H54 (cell line): ENCODE results near the gene PCDH9.
A peak's percentile ranks its signal among the peaks of the same experiment; 100 is the strongest.

Experiments
- DNase-seq: peaks from one replicate; pipeline ENCODE4 v3.0.0; 2011; ENCODE audit warnings: low spot score, mixed read lengths; ENCODE audit not compliant: insufficient read length
- FAIRE-seq: peaks from 3 replicates; lab custom pipeline; 2011; peaks lifted over from hg19 to GRCh38; lab: Jason Lieb, UNC
- POLR2A ChIP-seq: IDR thresholded peaks from 2 replicates; pipeline ENCODE4 v1.6.1; 2011; ENCODE audit warnings: low read depth, mild to moderate bottlenecking, low read length

The PCDH9 gene

DNA sequence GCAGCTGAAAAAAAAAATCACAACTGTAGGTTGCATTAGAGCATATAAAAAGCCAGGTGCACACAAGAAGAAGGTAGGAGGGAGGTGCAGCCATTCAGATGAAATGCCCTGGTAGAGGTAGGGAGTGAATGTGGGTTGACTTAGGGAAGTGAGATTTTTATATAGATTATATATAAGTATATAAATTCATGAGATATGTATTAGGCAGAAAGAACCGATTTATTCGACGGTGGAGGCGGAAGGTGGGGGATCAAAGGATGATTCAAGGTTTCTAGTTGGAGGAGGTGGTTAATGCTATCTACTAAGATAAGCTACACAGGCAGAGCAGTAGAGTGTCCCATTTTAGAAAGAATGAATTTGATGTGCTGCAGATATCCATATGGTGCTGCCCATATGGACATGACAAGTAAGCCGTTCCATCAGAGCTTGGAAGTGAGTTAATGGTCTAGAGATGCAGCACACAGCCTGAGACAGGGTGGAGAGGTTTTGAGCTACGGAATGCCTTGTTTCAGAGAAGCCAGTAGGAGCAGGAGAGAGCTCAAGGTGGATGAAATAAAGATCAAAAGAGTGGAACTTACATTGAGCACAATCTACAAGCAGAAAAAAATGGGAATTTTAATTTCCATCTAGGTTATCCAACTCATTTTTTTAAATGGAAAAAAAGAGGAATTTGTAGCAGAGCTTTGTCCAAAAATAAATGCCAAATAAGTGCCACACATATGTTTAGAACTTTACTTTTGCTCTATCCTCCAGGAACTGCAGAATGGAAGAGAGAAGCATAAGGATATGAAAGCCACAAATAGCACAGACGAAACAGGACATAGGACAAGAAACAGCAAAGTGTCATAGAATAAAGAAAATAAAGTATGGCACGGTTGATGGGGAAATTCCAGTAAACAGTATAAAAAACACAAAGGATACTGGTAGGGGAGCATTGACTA is 177.3 kb downstream of the PCDH9 start:
- FAIRE-seq = no peak
- no peak for DNase-seq
- no peak for TF ChIP-seq POLR2A

GRCh38 chr13:67049744-67050143 is 180.4 kb downstream of the PCDH9 start:
- no peak for FAIRE-seq
- no peak for DNase-seq
- no peak for TF ChIP-seq POLR2A

- FAIRE-seq (no peak), DNase-seq (no peak)
- TF ChIP-seq POLR2A = no peak
These were observed 181.3 kb downstream of the PCDH9 start for GRCh38 chr13:67048821-67049150.

- FAIRE-seq (peak; percentile 11), DNase-seq (no peak)
- no peak for TF ChIP-seq POLR2A
These were observed 181.9 kb downstream of the PCDH9 start for GRCh38 chr13:67048084-67048820.

DNA sequence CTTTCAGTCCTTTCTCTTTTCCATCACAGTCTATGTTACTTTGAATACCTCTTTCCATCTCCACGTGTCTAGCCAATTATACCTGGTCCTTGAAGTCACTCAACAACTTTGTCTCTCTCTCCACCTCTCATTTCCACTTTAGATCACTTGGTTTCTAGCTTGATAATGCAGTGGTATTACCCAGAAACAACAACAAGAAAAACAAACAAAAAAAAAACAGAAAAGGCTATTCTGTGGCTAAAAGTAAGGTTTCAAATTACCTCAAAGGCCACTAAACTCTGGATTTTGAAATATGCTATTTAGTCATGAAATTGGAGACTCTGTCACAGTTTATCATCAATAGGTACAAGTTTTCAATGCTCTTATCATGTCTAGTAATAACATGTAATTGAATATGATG is 184.8 kb downstream of the PCDH9 start:
- TF ChIP-seq POLR2A = no peak
- FAIRE-seq = no peak
- DNase-seq = no peak

DNA sequence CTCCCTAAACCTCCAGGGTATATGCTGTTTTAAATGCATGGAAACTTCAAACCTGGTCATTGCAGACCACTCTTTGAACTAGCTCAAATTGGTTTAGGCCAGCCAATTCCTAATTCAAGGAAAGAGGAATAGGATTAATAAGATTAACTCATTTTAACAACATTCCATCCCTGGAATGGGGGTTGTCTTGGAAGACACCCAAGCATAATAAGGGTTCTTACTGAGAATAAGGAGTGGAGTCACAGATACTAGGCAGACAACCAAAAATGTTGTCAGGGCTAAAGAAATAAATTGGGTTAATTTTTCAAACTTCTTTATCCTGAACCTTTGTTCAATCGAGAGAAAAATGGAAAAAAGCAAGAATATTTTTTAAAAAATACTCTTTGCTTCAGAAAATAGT is 186.2 kb downstream of the PCDH9 start:
- DNase-seq (no peak), FAIRE-seq (no peak)
- TF ChIP-seq POLR2A = no peak

DNA sequence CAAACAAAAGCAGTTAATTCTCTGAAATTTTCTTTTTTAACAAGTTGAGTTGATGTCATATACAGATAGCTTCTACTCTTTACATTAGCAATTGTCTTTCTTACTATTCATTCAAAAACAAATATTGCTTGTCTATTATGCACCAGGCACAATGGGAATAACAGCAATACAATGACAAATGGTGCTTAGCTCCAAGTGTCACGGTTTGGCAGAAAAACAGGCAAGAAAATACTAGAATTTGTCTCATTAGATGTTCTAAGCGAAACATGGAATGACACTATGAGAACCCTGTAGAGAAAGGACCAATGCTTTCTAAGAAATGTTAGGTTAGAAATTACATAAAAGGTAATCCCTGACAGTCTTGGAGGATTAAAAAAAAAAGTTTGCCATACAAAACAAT is 187.6 kb downstream of the PCDH9 start:
- FAIRE-seq = no peak
- no peak for DNase-seq
- no peak for TF ChIP-seq POLR2A

DNA sequence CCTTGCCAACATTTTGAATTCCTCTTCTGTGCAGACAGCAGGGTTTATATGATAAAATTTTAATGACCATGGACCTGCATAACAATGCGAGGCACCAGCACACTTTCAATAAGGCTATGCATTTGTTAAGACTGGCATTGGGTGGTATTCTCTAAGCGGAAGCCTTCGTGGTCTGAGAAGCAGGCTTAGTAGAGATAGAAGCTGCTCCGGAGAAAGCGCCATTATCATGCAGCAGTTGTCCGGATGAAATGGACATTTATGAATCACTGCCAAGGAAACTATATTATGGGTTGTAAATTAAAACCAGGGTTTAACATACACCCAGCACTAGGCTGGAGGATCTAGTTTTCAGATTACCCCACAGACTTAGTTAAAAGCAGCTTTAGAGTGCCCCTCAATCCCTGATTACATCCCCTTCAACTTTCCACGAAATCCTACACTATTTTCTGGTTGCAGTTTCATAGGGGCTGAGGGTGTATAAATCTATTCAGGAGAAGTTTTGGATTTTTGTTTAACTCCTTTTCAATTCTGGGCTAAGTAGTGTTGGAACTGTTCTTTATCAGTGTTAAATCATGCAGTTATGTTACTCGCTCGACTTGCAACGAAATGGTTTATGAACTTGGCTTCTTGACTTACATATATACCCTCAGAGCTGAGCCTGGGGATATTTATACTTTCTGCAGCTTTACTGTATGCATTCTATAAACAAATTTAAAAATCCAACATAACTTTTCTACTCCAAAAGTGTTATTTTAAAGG is 193.3 kb downstream of the PCDH9 start:
- FAIRE-seq = no peak
- DNase-seq = no peak
- no peak for TF ChIP-seq POLR2A

DNA sequence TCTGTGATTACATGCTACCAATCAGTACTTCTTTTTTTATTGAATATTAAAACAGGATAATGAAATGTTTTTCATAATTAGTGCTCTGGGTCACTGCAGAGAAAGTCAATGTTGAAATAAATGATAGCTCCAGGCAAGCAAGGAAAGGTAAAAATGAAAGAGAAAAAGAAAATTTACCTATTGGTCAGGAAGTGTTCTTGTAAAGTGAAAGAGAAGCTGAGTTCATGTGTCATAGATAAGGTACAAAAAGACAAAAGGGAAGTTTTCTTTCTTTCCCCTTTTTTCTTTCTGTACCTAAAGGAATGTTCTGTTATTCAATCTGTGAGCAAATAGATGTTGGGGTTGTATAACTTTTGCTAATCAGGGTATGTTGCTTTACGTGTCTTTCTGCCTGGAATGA is 197.0 kb downstream of the PCDH9 start:
- FAIRE-seq (no peak), DNase-seq (no peak)
- TF ChIP-seq POLR2A = no peak

GRCh38 chr13:67023130-67023876 is 206.8 kb downstream of the PCDH9 start:
- FAIRE-seq (peak; percentile 57), DNase-seq (peak; percentile 4)
- TF ChIP-seq POLR2A = no peak

DNA sequence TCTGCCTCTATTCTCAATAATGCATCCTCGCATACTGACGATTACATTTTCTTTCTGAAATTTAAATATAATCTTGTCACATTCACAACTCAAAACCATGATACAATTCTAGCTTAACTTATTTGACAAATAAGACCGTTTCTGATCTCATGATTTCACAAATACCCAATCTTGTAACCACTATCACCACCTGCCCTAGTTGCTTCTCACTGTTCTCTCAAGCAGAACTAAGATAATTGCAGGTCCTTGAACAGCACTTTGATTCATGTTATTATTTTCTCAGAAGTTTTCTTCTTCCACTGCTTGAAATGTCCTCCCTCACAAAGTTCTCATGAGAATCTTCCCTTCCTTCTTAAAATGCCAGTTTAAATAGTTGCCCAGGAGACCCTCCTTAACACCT is 211.4 kb downstream of the PCDH9 start:
- no peak for TF ChIP-seq POLR2A
- FAIRE-seq (no peak), DNase-seq (no peak)

DNA sequence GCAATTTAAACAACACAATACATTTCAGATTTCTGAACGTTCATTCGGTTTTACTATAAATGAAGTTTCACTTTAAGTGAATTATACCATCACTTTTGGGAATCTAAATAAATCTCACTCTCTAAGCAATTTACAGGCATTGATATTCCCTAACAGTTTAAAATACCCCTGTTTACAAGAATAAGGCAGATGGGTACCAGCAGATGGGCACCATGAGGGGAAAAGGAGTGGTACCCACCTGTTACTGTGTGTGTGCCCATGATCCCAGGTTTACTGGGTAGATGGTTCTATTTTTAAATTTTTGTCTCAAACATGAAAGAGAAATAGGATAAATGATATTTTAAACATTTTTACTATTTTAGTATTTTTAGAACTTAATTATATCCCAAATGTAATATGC is 212.9 kb downstream of the PCDH9 start:
- TF ChIP-seq POLR2A = no peak
- no peak for DNase-seq
- FAIRE-seq = no peak

DNA sequence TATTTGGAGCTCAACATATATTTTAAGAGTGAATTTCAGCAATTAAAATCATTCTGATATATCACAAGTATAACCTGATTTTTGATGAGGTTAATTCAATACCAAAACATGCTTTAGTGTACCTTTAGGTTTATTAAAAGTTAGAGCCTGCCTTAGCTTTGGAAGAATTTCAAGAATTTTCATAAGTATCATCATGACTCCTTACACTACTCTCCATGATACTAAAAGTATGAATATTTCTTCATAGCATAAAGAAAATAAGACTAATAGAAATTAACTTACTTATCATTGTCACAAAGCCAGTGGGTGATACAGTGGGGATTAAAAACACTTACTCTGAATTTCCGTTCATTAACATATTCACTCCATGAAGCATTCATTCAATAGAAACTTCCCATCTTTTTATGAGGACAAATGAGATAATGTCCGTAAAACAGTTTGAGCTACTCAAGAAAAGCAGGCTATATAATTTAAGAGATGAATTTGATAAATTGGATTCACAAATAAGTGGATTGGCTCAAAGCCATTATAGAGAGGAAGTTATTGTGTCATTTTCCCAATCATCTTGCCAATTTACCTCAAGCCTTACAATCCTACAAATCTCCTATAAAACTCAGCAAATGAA is 214.0 kb downstream of the PCDH9 start:
- DNase-seq (no peak), FAIRE-seq (no peak)
- TF ChIP-seq POLR2A = no peak
